OCI-LY7 (cell line): Measurements from ENCODE around the gene CNIH3. TPM values are rescaled to one million over a fixed set of nuclear protein-coding genes. Genes with fewer than 3 reads are reported as not detected.

Source experiments
- BruUV-seq: library from RNA; stranded (reverse); fragments of 400-500 nt; replicated peaks from 2 replicates; lab custom pipeline; 2021; lab: Mats Ljungman, UMichigan
- CTCF ChIA-PET: fragments of 300-600 bp; sonication (Branson Sonifier 250); formaldehyde crosslinking; loops from one replicate; lab custom pipeline; 2022; ENCODE audit warnings: antibody characterized with exemption; ENCODE audit not compliant: unreplicated experiment; lab: Charles Lee
- POLR2A ChIA-PET: fragments of 300-600 bp; sonication (Branson Sonifier 250); formaldehyde crosslinking; loops from one replicate; lab custom pipeline; 2022; ENCODE audit warnings: antibody characterized with exemption; lab: Charles Lee
- DNase-seq: peaks from one replicate; pipeline ENCODE4 v3.0.0-alpha.2; 2015; ENCODE audit warnings: low spot score
- H2AFZ ChIP-seq: fragments of 200-600 bp; sonication (generic), shearing (Covaris generic); 2 replicates; pipeline ENCODE4 v1.6.1; 2014; ENCODE audit warnings: mild to moderate bottlenecking, antibody characterized with exemption, low read length, moderate library complexity
- H3K27ac ChIP-seq: fragments of 200-600 bp; sonication (generic); 2 replicates; pipeline ENCODE4 v1.5.1; 2014; ENCODE audit warnings: mixed run types, low read depth, mild to moderate bottlenecking, moderate library complexity, low read length, inconsistent platforms; ENCODE audit not compliant: poor library complexity, severe bottlenecking
- H3K36me3 ChIP-seq: fragments of 200-600 bp; sonication (generic); 2 replicates; pipeline ENCODE4 v1.6.1; 2014; ENCODE audit warnings: mild to moderate bottlenecking, antibody characterized with exemption, low read length, moderate library complexity, mixed read lengths; ENCODE audit not compliant: insufficient read depth
- H3K4me1 ChIP-seq: fragments of 200-600 bp; sonication (generic); 2 replicates; pipeline ENCODE4 v1.5.1; 2014; ENCODE audit warnings: mild to moderate bottlenecking, low read length; ENCODE audit not compliant: insufficient read depth, poor library complexity, severe bottlenecking
- H3K4me2 ChIP-seq: fragments of 200-600 bp; sonication (generic); 2 replicates; pipeline ENCODE4 v1.6.1; 2014; ENCODE audit warnings: mild to moderate bottlenecking, low read length
- H3K4me3 ChIP-seq: fragments of 200-600 bp; sonication (generic); 2 replicates; pipeline ENCODE4 v1.5.1; 2014; ENCODE audit warnings: mild to moderate bottlenecking, low read depth, low read length; ENCODE audit not compliant: poor library complexity, severe bottlenecking
- H3K79me2 ChIP-seq: fragments of 200-600 bp; sonication (generic); 2 replicates; pipeline ENCODE4 v1.6.1; 2016; ENCODE audit warnings: low read depth, mild to moderate bottlenecking, low read length, moderate library complexity, mixed read lengths; ENCODE audit not compliant: insufficient read depth
- H3K9me2 ChIP-seq: fragments of 200-600 bp; sonication (generic); 2 replicates; pipeline ENCODE4 v1.6.1; 2016; ENCODE audit warnings: mild to moderate bottlenecking, low read length, mixed read lengths; ENCODE audit not compliant: insufficient read depth
- H3K9me3 ChIP-seq: fragments of 200-600 bp; sonication (generic); 2 replicates; pipeline ENCODE4 v1.6.1; 2014; ENCODE audit warnings: mild to moderate bottlenecking, mixed run types, low read length, mixed read lengths
- H4K20me1 ChIP-seq: fragments of 200-600 bp; sonication (generic); 2 replicates; pipeline ENCODE4 v1.6.1; 2014; ENCODE audit warnings: mild to moderate bottlenecking, antibody characterized with exemption, low read length, moderate library complexity, mixed read lengths; ENCODE audit not compliant: insufficient read depth
- EZH2phosphoT487 ChIP-seq: fragments of 200-600 bp; sonication (generic); IDR thresholded peaks from 2 replicates; pipeline ENCODE4 v1.6.1; 2018; ENCODE audit warnings: low read depth, borderline replicate concordance, mild to moderate bottlenecking, mixed run types, antibody characterized with exemption, low read length, moderate library complexity, mixed read lengths
- intact Hi-C: fragments of 100-400 bp; cut with micrococcal nuclease; formaldehyde crosslinking; loops from one replicate; pipeline ENCODE4 v1.10.0; 2022; ENCODE audit not compliant: unreplicated experiment
- total RNA-seq, 2 experiments: library from RNA; depleted of rRNA in 1 of 2; stranded (reverse); fragments of >200 nt in 1 of 2; shearing (Covaris generic) in 1 of 2; gene quantifications; 2 replicates each; pipeline ENCODE4 v1.2.3, GENCODE V29; 2014 to 2022
- TF ChIP-seq, protein P1 (sequence below): fragments of 200-600 bp; sonication (generic); conservative IDR thresholded peaks from 2 replicates; pipeline ENCODE4 v1.5.1; 2014; ENCODE audit warnings: mild to moderate bottlenecking, antibody characterized with exemption, low read length, moderate library complexity, mixed read lengths

The CNIH3 gene
- total RNA-seq, 2 experiments from 2014 or later = 1.9 to 2.4 TPM

DNA sequence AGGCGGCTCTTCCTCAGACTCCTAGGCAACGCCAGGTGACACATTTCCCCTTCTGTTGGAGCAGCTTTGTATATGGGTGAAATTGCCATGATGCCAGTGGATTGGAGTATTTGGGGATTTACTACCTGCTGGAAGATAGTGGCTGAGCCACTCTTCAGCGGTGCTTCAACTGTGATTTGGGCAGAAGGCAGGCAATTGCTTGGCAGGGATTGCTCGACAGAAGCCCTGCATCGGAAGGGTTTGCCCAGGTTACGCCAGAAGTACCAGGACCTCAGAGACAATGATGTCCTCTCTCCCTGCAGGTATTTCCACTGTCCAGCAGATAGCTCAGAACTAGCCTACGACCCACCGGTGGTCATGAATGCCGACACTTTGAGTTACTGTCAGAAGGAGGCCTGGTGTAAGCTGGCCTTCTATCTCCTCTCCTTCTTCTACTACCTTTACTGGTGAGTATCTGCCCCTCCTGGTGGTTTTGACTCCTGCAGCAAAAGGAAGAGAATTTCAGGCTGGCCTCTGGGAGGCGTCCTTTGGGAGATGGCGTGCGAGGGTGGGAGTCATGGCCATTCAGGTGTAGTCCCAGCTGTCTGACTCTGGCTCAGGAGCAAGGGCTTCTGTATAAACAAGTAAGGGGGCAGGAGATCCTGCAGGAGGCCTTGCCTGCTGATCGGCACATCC is 118.3 kb downstream of the CNIH3 start:
- intact Hi-C loops = no loop called here

DNA sequence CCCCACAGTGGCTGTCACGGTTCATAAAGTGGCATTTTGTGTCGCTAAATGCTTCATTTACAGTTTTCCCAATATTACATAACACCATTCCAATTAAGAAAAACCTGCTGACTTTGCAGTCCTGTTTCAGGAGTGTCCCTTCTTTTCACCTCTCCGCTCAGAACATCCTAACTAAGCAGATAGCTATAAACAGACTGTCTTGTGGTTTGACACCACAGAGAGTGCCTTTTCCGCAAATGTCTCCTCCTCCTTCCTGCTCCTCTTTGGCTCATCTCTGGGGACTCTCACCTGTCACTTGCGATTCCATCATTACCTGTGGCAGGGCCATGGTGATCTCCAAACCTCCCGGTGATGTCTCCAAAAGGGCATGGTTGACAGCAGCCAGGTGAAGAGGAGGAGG is 119.0 kb downstream of the CNIH3 start:
- Histone ChIP-seq H3K79me2 (no peaks in the 10 kb centered on the region), H3K9me2 (no peaks in the 10 kb centered on the region), H3K4me2 (no peak overlapping the region), H3K36me3 (no peaks in the 10 kb centered on the region), H3K27ac (no peak overlapping the region), H3K4me1 (no peaks in the 10 kb centered on the region), H2AFZ (no peak overlapping the region), H4K20me1 (no peaks in the 10 kb centered on the region), H3K9me3 (no peaks in the 10 kb centered on the region), H3K4me3 (no peak overlapping the region)
- CTCF ChIA-PET = no interaction called here
- no TSS peak for BruUV-seq
- intact Hi-C loops = no loop called here
- TF ChIP-seq EZH2phosphoT487 = no peak
- TF ChIP-seq, protein P1, sequence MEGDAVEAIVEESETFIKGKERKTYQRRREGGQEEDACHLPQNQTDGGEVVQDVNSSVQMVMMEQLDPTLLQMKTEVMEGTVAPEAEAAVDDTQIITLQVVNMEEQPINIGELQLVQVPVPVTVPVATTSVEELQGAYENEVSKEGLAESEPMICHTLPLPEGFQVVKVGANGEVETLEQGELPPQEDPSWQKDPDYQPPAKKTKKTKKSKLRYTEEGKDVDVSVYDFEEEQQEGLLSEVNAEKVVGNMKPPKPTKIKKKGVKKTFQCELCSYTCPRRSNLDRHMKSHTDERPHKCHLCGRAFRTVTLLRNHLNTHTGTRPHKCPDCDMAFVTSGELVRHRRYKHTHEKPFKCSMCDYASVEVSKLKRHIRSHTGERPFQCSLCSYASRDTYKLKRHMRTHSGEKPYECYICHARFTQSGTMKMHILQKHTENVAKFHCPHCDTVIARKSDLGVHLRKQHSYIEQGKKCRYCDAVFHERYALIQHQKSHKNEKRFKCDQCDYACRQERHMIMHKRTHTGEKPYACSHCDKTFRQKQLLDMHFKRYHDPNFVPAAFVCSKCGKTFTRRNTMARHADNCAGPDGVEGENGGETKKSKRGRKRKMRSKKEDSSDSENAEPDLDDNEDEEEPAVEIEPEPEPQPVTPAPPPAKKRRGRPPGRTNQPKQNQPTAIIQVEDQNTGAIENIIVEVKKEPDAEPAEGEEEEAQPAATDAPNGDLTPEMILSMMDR = no peak
- no peak for DNase-seq
- POLR2A ChIA-PET = no interaction called here

More for the DNA sequence above, 118.3 kb downstream of the CNIH3 start:
- CTCF ChIA-PET = no interaction called here
- H3K4me1 ChIP-seq = no peaks in the 10 kb centered on the region
- H3K4me3 ChIP-seq = no peak overlapping the region
- H3K4me2 ChIP-seq = no peak overlapping the region
- no peaks in the 10 kb centered on the region for H3K9me2 ChIP-seq
- H3K36me3 ChIP-seq = no peaks in the 10 kb centered on the region
- TF ChIP-seq EZH2phosphoT487 = no peak
- TF ChIP-seq, protein P1 = no peak
- no peak overlapping the region for H2AFZ ChIP-seq
- no peaks in the 10 kb centered on the region for H4K20me1 ChIP-seq
- H3K79me2 ChIP-seq = no peaks in the 10 kb centered on the region
- H3K9me3 ChIP-seq = no peaks in the 10 kb centered on the region
- BruUV-seq = no TSS peak
- POLR2A ChIA-PET = interaction anchor here (0.5 kb wide), 1 partner anchor 237 kb away, joined by 3 read pairs; no protein-coding TSS in a partner anchor
- H3K27ac ChIP-seq = no peak overlapping the region
- no peak for DNase-seq
